ENCODE measurements around the gene GKAP1. TPM values are rescaled to one million over a fixed set of nuclear protein-coding genes. Genes with fewer than 3 reads are reported as not detected.
"Not testable (repeated sequence)": the region's sequence is repeated elsewhere in the genome, so short reads cannot be mapped to it uniquely, and the experiment has no call there.

Gene GKAP1
- total RNA-seq, 4 donors from 2014 or later = 7.5 to 22.3 (median 10.7) TPM

- Histone ChIP-seq H3K27ac (no peak overlapping the region), H3K36me3 (no peaks in the 10 kb centered on the region), H3K9me3 (no peaks in the 10 kb centered on the region), H3K27me3 (no peaks in the 10 kb centered on the region), H3K4me1 (no peaks in the 10 kb centered on the region), H3K4me3 (no peak overlapping the region)
- TF ChIP-seq POLR2A (IDR thresholded peaks at IDR 0.05) = no peak
- TF ChIP-seq CTCF (IDR thresholded peaks at IDR 0.05) = no peak
- no peak for DNase-seq
Observed at GRCh38 chr9:83765376-83765775, 52.2 kb downstream of the GKAP1 start.

GRCh38 chr9:83754383-83754977, 63.1 kb downstream of the GKAP1 start:
- no peak overlapping the region for H3K27ac ChIP-seq
- no peak for DNase-seq
- H3K4me3 ChIP-seq = no peak overlapping the region
- H3K27me3 ChIP-seq = no peaks in the 10 kb centered on the region
- no peaks in the 10 kb centered on the region for H3K36me3 ChIP-seq
- H3K9me3 ChIP-seq = no peaks in the 10 kb centered on the region
- TF ChIP-seq CTCF (IDR thresholded peaks at IDR 0.05) = no peak
- no peaks in the 10 kb centered on the region for H3K4me1 ChIP-seq

- Histone ChIP-seq H3K4me3 (no peak overlapping the region), H3K36me3 (no peaks in the 10 kb centered on the region)
Observed at GRCh38 chr9:83749706-83750105, 67.9 kb downstream of the GKAP1 start.

GRCh38 chr9:83744206-83744605, 73.4 kb downstream of the GKAP1 start:
- Histone ChIP-seq H3K4me1 (no peaks in the 10 kb centered on the region), H3K27me3 (no peaks in the 10 kb centered on the region), H3K27ac (no peak overlapping the region), H3K36me3 (no peaks in the 10 kb centered on the region), H3K9me3 (no peaks in the 10 kb centered on the region), H3K4me3 (no peak overlapping the region)
- DNase-seq = no peak
- no peak for TF ChIP-seq CTCF (IDR thresholded peaks at IDR 0.05)

More at GRCh38 chr9:83749706-83750105, 67.9 kb downstream of the GKAP1 start:
- Histone ChIP-seq H3K27ac (no peak overlapping the region), H3K4me1 (no peaks in the 10 kb centered on the region), H3K27me3 (no peaks in the 10 kb centered on the region), H3K9me3 (no peaks in the 10 kb centered on the region)
- DNase-seq = no peak
- TF ChIP-seq POLR2A (IDR thresholded peaks at IDR 0.05) (no peak), CTCF (IDR thresholded peaks at IDR 0.05) (no peak)

GRCh38 chr9:83733739-83734138, 83.8 kb downstream of the GKAP1 start:
- no peaks in the 10 kb centered on the region for H3K27me3 ChIP-seq
- H3K4me1 ChIP-seq = no peaks in the 10 kb centered on the region
- no peaks in the 10 kb centered on the region for H3K36me3 ChIP-seq
- TF ChIP-seq POLR2A (IDR thresholded peaks at IDR 0.05) = no peak
- no peak for TF ChIP-seq CTCF (IDR thresholded peaks at IDR 0.05)
- no peak for DNase-seq
- no peaks in the 10 kb centered on the region for H3K9me3 ChIP-seq
- no peak overlapping the region for H3K27ac ChIP-seq
- no peak overlapping the region for H3K4me3 ChIP-seq

- H3K9me3 ChIP-seq, H3K36me3 ChIP-seq, H3K27ac ChIP-seq, H3K27me3 ChIP-seq, H3K4me3 ChIP-seq, DNase-seq, H3K4me1 ChIP-seq: not testable (repeated sequence)
Observed at GRCh38 chr9:83728591-83729368, 88.8 kb downstream of the GKAP1 start.
